ENCODE data around the gene ITGB6.

The ITGB6 gene

DNA sequence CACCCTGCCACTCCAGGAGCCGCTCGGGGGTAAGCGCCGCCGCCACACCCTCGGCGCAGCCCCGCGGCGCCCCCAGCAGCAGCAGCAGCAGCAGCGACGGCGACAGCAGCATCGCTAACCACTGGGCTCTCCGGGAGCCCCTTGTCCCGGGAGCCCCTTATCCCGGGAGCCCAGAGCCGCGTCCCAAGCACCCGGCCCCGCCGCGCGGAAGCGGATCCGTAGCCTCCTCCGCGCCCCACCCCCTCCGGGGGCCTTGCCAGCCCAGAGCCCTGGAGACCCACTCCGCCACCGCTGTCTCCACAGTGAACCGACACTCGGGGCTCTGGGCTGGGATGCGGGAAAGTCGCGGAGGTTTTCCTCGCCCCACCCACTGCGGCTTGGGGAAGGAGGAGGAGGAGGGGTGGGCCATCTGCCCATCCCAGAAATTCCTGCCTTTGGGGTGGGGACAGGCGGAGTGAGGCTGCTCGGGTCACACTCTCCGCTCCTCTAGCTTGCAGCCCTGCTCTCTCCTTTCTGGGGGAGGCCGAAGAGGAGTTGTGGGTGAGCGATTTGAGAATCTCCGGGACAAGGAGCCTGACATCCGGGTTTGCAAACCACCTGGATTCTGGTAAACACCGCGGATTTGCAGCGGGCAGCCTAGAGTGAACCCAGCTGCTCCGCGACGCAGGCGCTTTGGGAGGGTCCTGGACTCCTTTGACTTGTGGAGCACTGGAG lies 137.6 kb downstream of the ITGB6 start, which contains the start of gene PLA2R1:
PLA2R1 (minus strand) TSS at position 324 of the 714 bp plus-strand sequence; CDS start at position 112, 212 bp downstream.
- Histone ChIP-seq H3K36me3 (ENCODE audit: control insufficient read depth, low read length) (no peaks in the 10 kb centered on the region), H3K27me3 (ENCODE audit: control insufficient read depth, low read length) (no peaks in the 10 kb centered on the region), H3K27ac (ENCODE audit: low read depth, low read length) (no peak within 1 kb of the TSS), H3K4me2 (ENCODE audit: low read length) (no peak within 1 kb of the TSS), H4K20me1 (ENCODE audit: control insufficient read depth, insufficient read depth, low read depth, low read length) (no peaks in the 10 kb centered on the region), H3K4me1 (ENCODE audit: control insufficient read depth, low read length) (no peaks in the 10 kb centered on the region), H3K79me2 (ENCODE audit: control insufficient read depth, low read length) (no peaks in the 10 kb centered on the region), H3K4me3 (ENCODE audit: low read length) (no peak within 1 kb of the TSS), H3F3A (ENCODE audit: control insufficient read depth, insufficient read depth) (no peaks in the 10 kb centered on the region), H3K9me3 (ENCODE audit: control insufficient read depth, insufficient read depth, low read length) (no peaks in the 10 kb centered on the region; the same call in 1 of the 2 replicates), H3K9me2 (replicated peaks; ENCODE audit: control insufficient read depth, low read length) (no peaks in the 10 kb centered on the region)
- TF ChIP-seq EZH2phosphoT487 (IDR thresholded peaks at IDR 0.05; ENCODE audit: borderline replicate concordance, low read length): no peak
- TF ChIP-seq, protein P1, sequence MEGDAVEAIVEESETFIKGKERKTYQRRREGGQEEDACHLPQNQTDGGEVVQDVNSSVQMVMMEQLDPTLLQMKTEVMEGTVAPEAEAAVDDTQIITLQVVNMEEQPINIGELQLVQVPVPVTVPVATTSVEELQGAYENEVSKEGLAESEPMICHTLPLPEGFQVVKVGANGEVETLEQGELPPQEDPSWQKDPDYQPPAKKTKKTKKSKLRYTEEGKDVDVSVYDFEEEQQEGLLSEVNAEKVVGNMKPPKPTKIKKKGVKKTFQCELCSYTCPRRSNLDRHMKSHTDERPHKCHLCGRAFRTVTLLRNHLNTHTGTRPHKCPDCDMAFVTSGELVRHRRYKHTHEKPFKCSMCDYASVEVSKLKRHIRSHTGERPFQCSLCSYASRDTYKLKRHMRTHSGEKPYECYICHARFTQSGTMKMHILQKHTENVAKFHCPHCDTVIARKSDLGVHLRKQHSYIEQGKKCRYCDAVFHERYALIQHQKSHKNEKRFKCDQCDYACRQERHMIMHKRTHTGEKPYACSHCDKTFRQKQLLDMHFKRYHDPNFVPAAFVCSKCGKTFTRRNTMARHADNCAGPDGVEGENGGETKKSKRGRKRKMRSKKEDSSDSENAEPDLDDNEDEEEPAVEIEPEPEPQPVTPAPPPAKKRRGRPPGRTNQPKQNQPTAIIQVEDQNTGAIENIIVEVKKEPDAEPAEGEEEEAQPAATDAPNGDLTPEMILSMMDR (IDR thresholded peaks at IDR 0.05; ENCODE audit: low read depth, low read length, poor library complexity, severe bottlenecking): no peak

DNA sequence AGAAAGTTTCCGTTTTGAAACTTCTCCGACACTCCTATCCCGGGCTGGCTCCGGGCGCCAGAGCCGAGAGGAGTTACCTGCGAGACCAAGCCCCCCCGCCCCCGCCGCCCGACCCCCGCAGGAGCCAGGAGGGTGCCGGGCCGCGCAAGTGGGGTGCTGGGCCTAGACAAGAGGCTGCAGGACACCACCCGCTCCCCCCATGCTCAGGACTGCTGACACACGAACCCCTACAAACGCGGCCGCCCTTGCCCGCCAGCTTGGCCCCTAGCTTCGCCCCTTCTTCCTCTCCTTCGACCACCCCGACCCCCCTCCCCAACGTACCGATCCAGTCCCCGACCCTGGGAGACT lies 138.2 kb downstream of the ITGB6 start:
- Histone ChIP-seq H3K36me3 (ENCODE audit: control insufficient read depth, low read length) (no peaks in the 10 kb centered on the region), H3F3A (ENCODE audit: control insufficient read depth, insufficient read depth) (no peaks in the 10 kb centered on the region), H4K20me1 (ENCODE audit: control insufficient read depth, insufficient read depth, low read depth, low read length) (no peaks in the 10 kb centered on the region), H3K4me2 (ENCODE audit: low read length) (no peak overlapping the region), H3K79me2 (ENCODE audit: control insufficient read depth, low read length) (no peaks in the 10 kb centered on the region), H3K4me1 (ENCODE audit: control insufficient read depth, low read length) (no peaks in the 10 kb centered on the region), H3K27me3 (ENCODE audit: control insufficient read depth, low read length) (no peaks in the 10 kb centered on the region), H3K9me2 (replicated peaks; ENCODE audit: control insufficient read depth, low read length) (no peaks in the 10 kb centered on the region), H3K4me3 (ENCODE audit: low read length) (no peak overlapping the region), H3K27ac (ENCODE audit: low read depth, low read length) (no peak overlapping the region), H3K9me3 (ENCODE audit: control insufficient read depth, insufficient read depth, low read length) (no peaks in the 10 kb centered on the region; the same call in 1 of the 2 replicates)
- TF ChIP-seq, protein P1 (IDR thresholded peaks at IDR 0.05; ENCODE audit: low read depth, low read length, poor library complexity, severe bottlenecking): no peak
- no peak for TF ChIP-seq EZH2phosphoT487 (IDR thresholded peaks at IDR 0.05; ENCODE audit: borderline replicate concordance, low read length)

DNA sequence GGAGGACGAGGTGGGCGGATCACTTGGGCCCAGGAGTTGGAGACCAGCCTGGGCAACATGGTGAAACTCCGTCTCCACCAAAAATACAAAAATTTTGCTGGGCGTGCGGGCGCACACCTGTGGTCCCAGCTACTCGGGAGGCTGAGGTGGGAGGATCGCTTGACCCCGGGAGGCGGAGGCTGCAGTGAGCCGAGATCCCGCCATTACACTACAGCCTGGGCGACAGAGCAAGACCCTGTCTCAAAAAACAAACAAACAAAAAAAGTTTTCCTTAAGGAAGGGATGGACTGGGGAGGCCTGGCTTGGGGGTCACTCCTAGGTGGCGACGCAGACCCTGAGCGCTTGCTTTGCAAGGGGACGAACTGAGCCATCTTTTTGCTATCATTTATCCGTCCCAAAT lies 138.5 kb downstream of the ITGB6 start:
- no peak overlapping the region for H3K4me3 ChIP-seq (ENCODE audit: low read length)

DNA sequence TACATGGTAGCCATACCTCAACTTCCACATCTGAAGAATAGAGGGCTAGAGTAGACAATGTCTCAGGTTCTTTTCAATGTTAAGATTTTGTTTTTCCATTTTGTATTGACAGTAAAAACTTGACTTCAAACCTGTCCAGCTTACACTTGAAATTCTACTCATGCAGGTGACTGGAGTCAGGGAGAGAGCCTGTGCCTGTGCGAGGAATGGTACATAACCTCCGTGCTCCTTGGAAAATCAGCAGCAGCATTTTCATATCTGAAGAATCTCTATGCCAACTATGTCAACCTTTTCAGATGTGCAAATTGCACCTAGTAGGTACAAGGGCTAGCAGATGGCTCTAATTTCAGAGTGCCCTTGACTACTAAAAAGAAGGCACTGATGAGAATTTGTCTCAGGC lies 139.8 kb downstream of the ITGB6 start:
- Histone ChIP-seq H3K27ac (ENCODE audit: low read depth, low read length) (no peak overlapping the region), H3K4me2 (ENCODE audit: low read length) (no peak overlapping the region), H4K20me1 (ENCODE audit: control insufficient read depth, insufficient read depth, low read depth, low read length) (no peaks in the 10 kb centered on the region), H3K79me2 (ENCODE audit: control insufficient read depth, low read length) (no peaks in the 10 kb centered on the region), H3K27me3 (ENCODE audit: control insufficient read depth, low read length) (no peaks in the 10 kb centered on the region), H3K9me2 (replicated peaks; ENCODE audit: control insufficient read depth, low read length) (no peaks in the 10 kb centered on the region), H3K9me3 (ENCODE audit: control insufficient read depth, insufficient read depth, low read length) (no peaks in the 10 kb centered on the region; the same call in 1 of the 2 replicates), H3K4me3 (ENCODE audit: low read length) (no peak overlapping the region), H3K36me3 (ENCODE audit: control insufficient read depth, low read length) (no peaks in the 10 kb centered on the region), H3K4me1 (ENCODE audit: control insufficient read depth, low read length) (no peaks in the 10 kb centered on the region), H3F3A (ENCODE audit: control insufficient read depth, insufficient read depth) (no peaks in the 10 kb centered on the region)
- TF ChIP-seq, protein P1 (IDR thresholded peaks at IDR 0.05; ENCODE audit: low read depth, low read length, poor library complexity, severe bottlenecking): no peak
- TF ChIP-seq EZH2phosphoT487 (IDR thresholded peaks at IDR 0.05; ENCODE audit: borderline replicate concordance, low read length): no peak

More for the DNA sequence above, 138.5 kb downstream of the ITGB6 start:
- TF ChIP-seq EZH2phosphoT487 (IDR thresholded peaks at IDR 0.05; ENCODE audit: borderline replicate concordance, low read length): no peak
- Histone ChIP-seq H3K27ac (ENCODE audit: low read depth, low read length) (no peak overlapping the region), H3K79me2 (ENCODE audit: control insufficient read depth, low read length) (no peaks in the 10 kb centered on the region), H3K27me3 (ENCODE audit: control insufficient read depth, low read length) (no peaks in the 10 kb centered on the region), H3K9me2 (replicated peaks; ENCODE audit: control insufficient read depth, low read length) (no peaks in the 10 kb centered on the region), H3K9me3 (ENCODE audit: control insufficient read depth, insufficient read depth, low read length) (no peaks in the 10 kb centered on the region; the same call in 1 of the 2 replicates), H3K4me1 (ENCODE audit: control insufficient read depth, low read length) (no peaks in the 10 kb centered on the region), H3K36me3 (ENCODE audit: control insufficient read depth, low read length) (no peaks in the 10 kb centered on the region), H3K4me2 (ENCODE audit: low read length) (no peak overlapping the region), H4K20me1 (ENCODE audit: control insufficient read depth, insufficient read depth, low read depth, low read length) (no peaks in the 10 kb centered on the region), H3F3A (ENCODE audit: control insufficient read depth, insufficient read depth) (no peaks in the 10 kb centered on the region)

Measured in DOHH2 (cell line).